Loucy (cell line): ENCODE results near the gene CASZ1.

ENCODE experiments used
- CTCF ChIP-seq: fragments of 200-600 bp; sonication (generic); conservative IDR thresholded peaks from 2 replicates; pipeline ENCODE4 v1.5.1; 2014; ENCODE audit warnings: mild to moderate bottlenecking, antibody characterized with exemption, low read length
- EZH2phosphoT487 ChIP-seq: fragments of 200-600 bp; IDR thresholded peaks from 2 replicates; pipeline ENCODE4 v1.6.1; 2018; ENCODE audit warnings: antibody characterized with exemption, mild to moderate bottlenecking, moderate library complexity, borderline replicate concordance

DNA sequence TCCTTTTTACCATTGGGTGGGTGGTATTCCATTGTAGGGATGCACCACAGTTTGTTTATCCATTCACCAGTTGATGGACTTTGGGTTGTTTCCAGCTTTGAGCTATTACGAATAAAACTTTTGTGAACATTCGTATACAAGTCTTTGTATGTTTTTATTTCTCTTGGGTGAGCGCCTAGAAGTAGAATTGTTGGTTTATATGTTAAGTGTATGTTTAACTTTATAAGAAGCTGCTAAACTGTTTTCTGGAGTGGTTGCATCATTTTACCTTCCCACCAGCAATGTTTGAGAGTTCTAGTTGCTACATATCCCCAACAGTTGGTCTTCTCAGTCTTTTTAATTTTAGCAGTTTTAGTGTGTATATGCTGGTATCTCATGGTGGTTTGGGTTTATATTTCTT is 189.2 kb downstream of the CASZ1 start:
- TF ChIP-seq CTCF (no peak), EZH2phosphoT487 (no peak)
